Activated CD8-positive, alpha-beta memory T cell treated with anti-CD3 and anti-CD28 coated beads for 36 hours (primary cell): ENCODE results near the gene TOP1. TPM values are rescaled to one million over a fixed set of nuclear protein-coding genes. Genes with fewer than 3 reads are reported as not detected.

Experiments
- CTCF ChIA-PET: fragments of 350-600 bp; sonication (Branson Sonifier 250); formaldehyde crosslinking; loops from one replicate; lab custom pipeline; 2021; ENCODE audit warnings: antibody characterized with exemption; lab: Charles Lee
- POLR2A ChIA-PET: fragments of 350-600 bp; sonication (Branson Sonifier 250); formaldehyde crosslinking; loops from one replicate; lab custom pipeline; 2021; ENCODE audit warnings: antibody characterized with exemption; lab: Charles Lee
- total RNA-seq, 2 experiments: library from RNA; stranded (reverse); gene quantifications; one replicate each; pipeline ENCODE4 v1.2.3, GENCODE V29; 2021

TOP1 gene
- total RNA-seq, 2 experiments from 2014 or later = 101 to 102 TPM

GRCh38 chr20:41141153-41141815 is 112.7 kb downstream of the TOP1 start:
- ChIA-PET POLR2A (interaction anchor here (0.6 to 7.0 kb wide), 4 partner anchors 11 to 207 kb away, joined by 3 to 71 read pairs (median 4); no protein-coding TSS in a partner anchor), CTCF (interaction anchor here (0.8 to 2.7 kb wide), 5 partner anchors 10 to 32 kb away, joined by 3 to 16 read pairs (median 3); no protein-coding TSS in a partner anchor)

DNA sequence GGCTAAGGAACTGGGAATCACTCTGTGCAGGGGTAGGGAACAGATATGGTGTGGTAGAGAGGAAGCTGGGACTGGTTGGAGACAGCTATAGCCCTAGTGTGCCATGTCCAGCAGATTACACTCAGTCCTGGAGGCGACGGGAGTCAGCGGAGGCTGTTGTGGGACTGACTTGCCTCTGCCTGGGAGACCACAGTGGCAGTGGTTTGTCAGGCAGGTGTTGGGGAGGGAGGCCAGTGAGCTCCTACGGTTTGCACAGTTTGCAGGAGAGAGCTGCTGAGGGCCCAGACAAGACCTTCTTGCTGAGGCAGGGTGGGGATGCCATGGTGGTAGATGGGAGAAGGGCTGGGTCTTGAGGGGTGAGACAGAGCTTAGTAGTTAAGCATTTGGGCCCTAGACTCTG is 113.6 kb downstream of the TOP1 start:
- ChIA-PET CTCF (interaction anchor here (0.8 to 2.7 kb wide), 4 partner anchors 9 to 31 kb away, joined by 3 to 16 read pairs (median 8); no protein-coding TSS in a partner anchor), POLR2A (interaction anchor here (0.5 to 7.0 kb wide), 5 partner anchors 10 to 208 kb away, joined by 3 to 71 read pairs (median 3); no protein-coding TSS in a partner anchor)

GRCh38 chr20:41142919-41143318 is 114.3 kb downstream of the TOP1 start:
- ChIA-PET CTCF (interaction anchor here (0.9 to 2.2 kb wide), 4 partner anchors 9 to 14 kb away, joined by 4 to 16 read pairs (median 8); no protein-coding TSS in a partner anchor), POLR2A (interaction anchor here (0.5 to 7.0 kb wide), 3 partner anchors 10 to 198 kb away, joined by 3 to 71 read pairs (median 6); no protein-coding TSS in a partner anchor)

GRCh38 chr20:41143354-41143753 is 114.7 kb downstream of the TOP1 start:
- CTCF ChIA-PET = interaction anchor here (0.9 to 2.2 kb wide), 4 partner anchors 9 to 196 kb away, joined by 3 to 10 read pairs (median 5); no protein-coding TSS in a partner anchor
- POLR2A ChIA-PET = interaction anchor here (2.6 kb wide), 1 partner anchor 14 kb away, joined by 18 read pairs; no protein-coding TSS in a partner anchor

DNA sequence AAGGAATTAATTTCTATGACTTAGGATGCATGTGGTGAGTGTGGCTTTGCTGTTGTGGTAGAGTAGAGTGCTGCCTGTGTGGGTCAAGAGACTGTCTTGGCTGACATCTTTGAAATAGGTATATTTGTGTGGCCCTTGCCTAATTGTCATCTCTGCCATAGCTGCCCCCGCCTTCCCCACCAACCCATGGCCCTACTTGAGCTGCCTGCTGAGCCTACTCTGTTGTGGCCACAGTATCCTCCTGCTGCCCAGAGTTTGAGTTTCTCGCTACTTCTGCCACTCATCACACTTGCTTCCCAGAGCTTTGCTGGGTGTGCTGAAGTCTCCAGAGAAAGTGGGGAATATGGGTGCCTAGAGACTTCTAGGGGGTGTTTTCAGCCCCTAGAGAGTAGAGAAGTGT is 116.7 kb downstream of the TOP1 start:
- CTCF ChIA-PET = interaction anchor here (0.9 to 2.7 kb wide), 3 partner anchors 10 to 13 kb away, joined by 3 to 10 read pairs (median 10); no protein-coding TSS in a partner anchor
- POLR2A ChIA-PET = interaction anchor here (1.4 to 2.6 kb wide), 2 partner anchors 10 to 12 kb away, joined by 5 to 18 read pairs; no protein-coding TSS in a partner anchor

GRCh38 chr20:41145821-41146620 is 117.4 kb downstream of the TOP1 start:
- CTCF ChIA-PET = interaction anchor here (0.9 to 2.7 kb wide), 3 partner anchors 9 to 12 kb away, joined by 3 to 10 read pairs (median 3); no protein-coding TSS in a partner anchor
- POLR2A ChIA-PET = interaction anchor here (1.8 to 2.6 kb wide), 2 partner anchors 11 kb away, joined by 6 to 18 read pairs; no protein-coding TSS in a partner anchor

- POLR2A ChIA-PET = interaction anchor here (1.8 kb wide), 1 partner anchor 9 kb away, joined by 6 read pairs; no protein-coding TSS in a partner anchor
These were observed 119.2 kb downstream of the TOP1 start for GRCh38 chr20:41147767-41148191.

GRCh38 chr20:41148942-41149341 is 120.3 kb downstream of the TOP1 start:
- ChIA-PET CTCF (interaction anchor here (1.2 to 2.0 kb wide), 2 partner anchors 24 to 53 kb away, joined by 3 to 4 read pairs; no protein-coding TSS in a partner anchor), POLR2A (no interaction called here)

More at GRCh38 chr20:41147767-41148191, 119.2 kb downstream of the TOP1 start:
- CTCF ChIA-PET = interaction anchor here (1.2 to 2.7 kb wide), 3 partner anchors 12 to 264 kb away, joined by 3 to 10 read pairs (median 3); no protein-coding TSS in a partner anchor

DNA sequence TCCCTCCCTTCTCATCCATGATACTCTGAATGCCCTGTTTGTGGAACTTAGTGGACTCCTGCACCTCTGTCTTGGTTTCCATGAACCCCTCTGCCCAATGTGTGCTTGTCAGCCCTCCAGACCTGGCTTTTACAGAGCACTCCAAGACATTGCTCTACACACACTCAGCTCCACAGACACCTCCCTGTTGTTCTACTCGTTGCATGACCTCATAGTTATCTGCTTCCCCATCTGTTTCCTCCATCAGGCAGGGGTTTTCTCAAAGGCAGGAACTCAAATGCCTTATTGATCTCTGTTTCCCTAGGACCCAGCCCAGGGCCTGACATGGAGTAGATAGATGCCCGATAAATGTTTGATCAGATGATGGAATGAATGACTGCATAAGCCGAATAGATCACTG is 122.0 kb downstream of the TOP1 start:
- ChIA-PET CTCF (interaction anchor here (1.0 to 2.5 kb wide), 5 partner anchors 10 to 19 kb away, joined by 3 to 12 read pairs (median 4); no protein-coding TSS in a partner anchor), POLR2A (no interaction called here)

- ChIA-PET POLR2A (no interaction called here), CTCF (interaction anchor here (1.0 to 2.5 kb wide), 4 partner anchors 9 to 16 kb away, joined by 3 to 12 read pairs (median 6); no protein-coding TSS in a partner anchor)
These were observed 122.7 kb downstream of the TOP1 start for GRCh38 chr20:41151134-41151869.

DNA sequence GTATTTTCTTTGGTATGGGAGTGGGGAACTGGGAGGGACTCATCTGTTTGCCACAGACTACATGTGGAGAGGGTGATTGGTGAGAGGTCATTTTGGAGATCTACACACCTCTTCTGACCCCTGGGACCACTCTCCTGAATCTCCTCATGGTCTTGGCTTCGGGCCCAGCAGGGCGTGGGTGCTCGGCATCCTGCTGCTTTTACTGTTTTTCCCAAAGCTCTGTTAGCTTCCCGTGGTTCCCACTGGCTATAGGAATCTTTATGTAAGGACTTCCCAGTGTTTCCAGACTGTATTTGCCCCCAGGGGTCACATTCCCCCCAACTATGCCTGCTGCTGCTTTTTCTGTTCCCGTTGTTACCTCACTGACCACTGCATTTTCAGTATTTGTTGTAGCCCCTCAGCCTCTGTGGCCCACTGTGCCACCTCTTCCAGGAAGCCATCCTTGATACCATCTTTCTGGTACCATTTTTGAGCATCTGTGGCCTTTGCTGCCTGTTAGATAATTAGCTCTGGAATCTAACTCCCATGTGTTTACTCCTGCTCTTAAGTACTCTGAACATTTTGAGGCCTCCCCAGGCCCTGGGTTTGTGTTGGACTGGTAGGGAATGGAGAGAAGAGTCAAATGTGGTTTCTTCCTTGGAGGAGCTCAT is 123.6 kb downstream of the TOP1 start:
- CTCF ChIA-PET = interaction anchor here (1.3 to 2.5 kb wide), 3 partner anchors 11 to 18 kb away, joined by 3 to 12 read pairs (median 4); no protein-coding TSS in a partner anchor
- POLR2A ChIA-PET = interaction anchor here (1.9 kb wide), 1 partner anchor 10 kb away, joined by 6 read pairs; no protein-coding TSS in a partner anchor

DNA sequence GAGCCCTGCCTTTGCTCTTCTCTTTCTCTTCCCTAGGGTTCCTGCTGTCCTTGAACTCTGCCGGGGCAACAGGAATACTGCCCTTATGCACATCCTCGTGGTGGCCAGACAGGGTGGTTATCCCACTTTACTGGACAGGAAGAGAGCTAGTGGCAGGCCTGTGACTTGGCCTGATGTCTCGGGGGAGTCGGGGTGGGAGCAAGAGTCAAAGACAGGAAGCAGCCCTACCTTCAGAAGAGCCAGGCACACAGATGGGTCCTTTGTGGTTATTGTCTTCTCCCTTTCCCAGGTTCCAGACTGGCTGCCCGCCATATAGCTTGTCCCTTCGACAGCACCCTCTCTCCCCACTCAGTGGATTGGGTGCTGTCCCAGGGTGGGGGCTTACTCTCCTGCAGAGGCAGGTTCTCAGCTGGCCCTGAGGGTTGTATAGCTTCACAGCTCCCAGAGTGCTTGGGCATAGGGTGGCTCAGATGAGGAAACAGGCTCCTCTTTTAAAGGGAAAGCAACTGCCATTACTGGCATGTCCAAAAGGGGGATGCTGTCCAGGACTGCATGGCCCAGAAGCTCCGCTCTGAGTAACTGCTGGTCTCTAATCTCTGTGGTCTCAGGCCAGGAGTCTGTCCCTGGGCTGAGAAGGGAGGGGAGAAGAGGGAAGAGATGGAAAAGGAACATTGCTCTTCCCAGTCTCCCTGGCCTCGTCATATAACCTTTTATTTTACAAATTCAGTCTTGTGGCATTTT is 126.0 kb downstream of the TOP1 start:
- ChIA-PET CTCF (interaction anchor here (0.8 to 5.2 kb wide), 6 partner anchors 8 to 230 kb away, joined by 3 to 43 read pairs (median 10); no protein-coding TSS in a partner anchor), POLR2A (interaction anchor here (1.1 to 5.6 kb wide), 2 partner anchors 10 to 15 kb away, joined by 5 to 71 read pairs; partner anchors contain the start of gene PLCG1)

DNA sequence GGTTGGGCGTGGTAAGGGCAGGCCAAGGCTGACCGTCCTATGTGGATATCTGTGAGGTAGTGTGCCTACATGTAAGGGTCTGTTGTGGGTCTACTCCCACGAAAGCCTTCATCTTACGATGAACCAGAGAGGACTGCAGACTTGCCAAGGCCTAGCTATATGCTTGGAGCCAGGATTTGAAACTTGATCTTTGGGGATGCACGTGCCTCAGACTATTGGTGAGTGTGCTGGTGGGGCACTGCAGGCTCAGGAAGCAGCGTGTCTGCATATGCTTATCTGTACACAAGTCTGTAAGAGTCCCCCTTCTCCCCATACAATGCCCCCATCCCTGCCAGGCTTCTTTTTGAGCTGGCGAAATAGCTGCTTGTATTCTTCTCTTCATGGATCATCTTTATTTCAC is 126.6 kb downstream of the TOP1 start:
- ChIA-PET CTCF (interaction anchor here (0.8 to 5.2 kb wide), 7 partner anchors 8 to 230 kb away, joined by 3 to 43 read pairs (median 10); no protein-coding TSS in a partner anchor), POLR2A (interaction anchor here (1.1 to 5.6 kb wide), 2 partner anchors 11 to 16 kb away, joined by 5 to 71 read pairs; partner anchors contain the start of gene PLCG1)

GRCh38 chr20:41158082-41158625 is 129.5 kb downstream of the TOP1 start:
- ChIA-PET POLR2A (interaction anchor here (1.2 to 5.6 kb wide), 5 partner anchors 11 to 159 kb away, joined by 4 to 71 read pairs (median 6); partner anchors contain the start of genes PLCG1 and ZHX3), CTCF (interaction anchor here (0.6 to 5.2 kb wide), 10 partner anchors 11 to 181 kb away, joined by 3 to 43 read pairs (median 8); no protein-coding TSS in a partner anchor)

GRCh38 chr20:41159547-41159946 is 130.9 kb downstream of the TOP1 start:
- CTCF ChIA-PET = interaction anchor here (1.3 to 3.2 kb wide), 2 partner anchors 21 to 23 kb away, joined by 3 to 23 read pairs; no protein-coding TSS in a partner anchor
- POLR2A ChIA-PET = interaction anchor here (5.6 kb wide), 1 partner anchor 20 kb away, joined by 71 read pairs; the partner anchor contains the start of gene PLCG1
